HG02840 (cell line): ENCODE data around the gene TTC28.

Source experiments
- ATAC-seq: cut with Tn5 transposase; IDR thresholded peaks from one replicate; pipeline ENCODE4 v1.9.1; 2021; ENCODE audit warnings: mild to moderate bottlenecking, moderate library complexity, moderate number of reproducible peaks; ENCODE audit not compliant: unreplicated experiment, low FRiP score

TTC28 gene

GRCh38 chr22:28047740-28048139, 631.9 kb downstream of the TTC28 start:
- ATAC-seq = no peak

- no peak for ATAC-seq
Measured at GRCh38 chr22:28046100-28046499, 633.5 kb downstream of the TTC28 start.

GRCh38 chr22:28044546-28045173, 635.0 kb downstream of the TTC28 start:
- no peak for ATAC-seq

DNA sequence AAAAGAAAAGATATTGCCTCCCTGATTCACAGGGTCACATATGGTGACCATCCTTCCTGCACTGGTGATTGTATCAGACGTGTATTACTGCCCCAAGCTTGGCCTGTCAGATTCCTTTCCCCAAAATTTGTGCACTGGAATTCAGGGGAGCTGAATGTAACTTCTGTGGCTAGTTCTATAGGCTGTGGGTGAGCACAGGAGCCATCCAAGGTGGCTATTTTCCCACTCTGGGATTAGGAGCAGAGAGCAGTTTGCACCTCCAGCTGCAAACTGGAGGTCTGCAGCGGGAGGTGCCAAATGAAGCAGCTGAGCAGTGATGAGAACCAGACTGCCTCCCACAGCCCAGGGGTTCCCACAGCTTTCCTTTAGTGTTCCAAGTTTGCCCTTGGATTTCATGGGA, 636.4 kb downstream of the TTC28 start:
- no peak for ATAC-seq

- ATAC-seq = no peak
Measured at GRCh38 chr22:28034760-28035401, 644.8 kb downstream of the TTC28 start.

DNA sequence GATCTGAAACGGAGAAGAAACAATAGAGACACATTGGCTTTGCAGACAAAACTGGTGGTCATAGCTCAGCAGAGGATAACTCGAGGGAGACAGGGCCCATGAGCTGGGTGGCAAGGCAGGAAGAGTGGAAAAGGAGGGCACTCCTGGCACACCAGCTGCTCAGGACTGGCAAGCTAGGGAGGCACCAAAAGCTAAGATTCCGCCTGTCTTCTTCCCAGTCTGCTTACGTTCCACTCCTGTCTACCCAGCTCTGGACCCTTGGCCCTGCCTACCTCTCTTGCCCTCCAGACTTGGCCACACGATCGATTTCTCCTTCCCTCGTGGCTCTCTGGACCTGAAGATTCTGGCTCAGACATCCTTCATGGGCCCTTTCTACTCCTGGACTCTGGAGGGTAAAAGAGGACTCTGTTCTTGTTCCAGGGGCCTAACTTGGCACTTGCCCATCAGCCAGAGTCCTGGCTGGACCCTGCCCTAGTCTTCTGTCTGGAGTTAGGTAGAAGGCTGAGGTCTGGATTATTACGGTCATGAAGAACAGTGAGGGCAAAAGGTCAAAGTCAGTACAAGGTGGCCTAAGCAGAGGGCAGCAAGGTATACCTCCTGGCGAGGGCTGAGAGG, 645.4 kb downstream of the TTC28 start:
- no peak for ATAC-seq

DNA sequence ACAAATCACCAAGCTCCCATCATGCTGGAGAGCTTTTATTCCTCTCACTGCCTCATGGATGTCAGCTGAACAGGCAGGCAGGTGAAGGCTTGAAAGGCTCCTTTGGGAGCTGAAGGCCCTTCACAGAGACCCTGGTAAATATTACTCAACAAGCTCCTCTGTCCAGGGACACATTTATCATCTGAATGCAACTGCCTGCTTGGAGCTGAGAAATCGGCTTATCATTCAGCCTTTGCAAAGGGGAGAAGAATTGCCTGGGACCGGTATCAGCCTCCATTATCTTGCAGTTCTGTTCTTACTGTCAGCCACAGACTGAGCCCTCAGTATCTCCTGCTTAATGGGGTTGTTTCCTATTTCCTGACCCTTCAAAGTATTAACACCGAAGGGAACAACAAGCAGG, 646.8 kb downstream of the TTC28 start:
- ATAC-seq = no peak

DNA sequence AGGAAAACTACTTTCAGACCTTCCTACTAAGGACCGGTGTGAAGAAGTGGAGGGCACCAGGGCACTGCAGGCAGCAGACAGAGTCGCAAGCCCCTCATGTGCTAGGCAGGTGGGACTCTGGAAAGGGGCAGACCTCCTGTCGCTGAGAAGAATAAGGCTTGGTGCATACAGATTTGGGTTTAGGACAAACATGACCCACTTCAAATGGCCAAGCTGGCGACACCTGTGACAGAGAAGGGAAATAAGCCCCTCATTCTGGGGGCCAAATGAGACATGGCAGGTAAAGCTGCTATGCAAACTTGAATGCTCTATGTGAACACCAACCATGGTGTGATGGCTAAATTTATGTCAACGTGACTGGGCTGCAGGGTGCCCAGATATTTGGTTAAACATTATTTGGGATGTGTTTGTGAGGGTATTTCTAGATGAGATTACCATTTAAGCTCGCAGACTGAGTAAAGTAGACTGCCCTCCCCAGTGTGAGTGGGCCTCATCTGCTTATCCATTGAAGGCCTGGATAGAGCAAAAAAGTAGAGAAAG, 648.2 kb downstream of the TTC28 start:
- no peak for ATAC-seq

- no peak for ATAC-seq
Measured at GRCh38 chr22:28030473-28030872, 649.2 kb downstream of the TTC28 start.

GRCh38 chr22:28029956-28030355, 649.7 kb downstream of the TTC28 start:
- ATAC-seq = no peak

GRCh38 chr22:28029201-28029948, 650.3 kb downstream of the TTC28 start:
- no peak for ATAC-seq

DNA sequence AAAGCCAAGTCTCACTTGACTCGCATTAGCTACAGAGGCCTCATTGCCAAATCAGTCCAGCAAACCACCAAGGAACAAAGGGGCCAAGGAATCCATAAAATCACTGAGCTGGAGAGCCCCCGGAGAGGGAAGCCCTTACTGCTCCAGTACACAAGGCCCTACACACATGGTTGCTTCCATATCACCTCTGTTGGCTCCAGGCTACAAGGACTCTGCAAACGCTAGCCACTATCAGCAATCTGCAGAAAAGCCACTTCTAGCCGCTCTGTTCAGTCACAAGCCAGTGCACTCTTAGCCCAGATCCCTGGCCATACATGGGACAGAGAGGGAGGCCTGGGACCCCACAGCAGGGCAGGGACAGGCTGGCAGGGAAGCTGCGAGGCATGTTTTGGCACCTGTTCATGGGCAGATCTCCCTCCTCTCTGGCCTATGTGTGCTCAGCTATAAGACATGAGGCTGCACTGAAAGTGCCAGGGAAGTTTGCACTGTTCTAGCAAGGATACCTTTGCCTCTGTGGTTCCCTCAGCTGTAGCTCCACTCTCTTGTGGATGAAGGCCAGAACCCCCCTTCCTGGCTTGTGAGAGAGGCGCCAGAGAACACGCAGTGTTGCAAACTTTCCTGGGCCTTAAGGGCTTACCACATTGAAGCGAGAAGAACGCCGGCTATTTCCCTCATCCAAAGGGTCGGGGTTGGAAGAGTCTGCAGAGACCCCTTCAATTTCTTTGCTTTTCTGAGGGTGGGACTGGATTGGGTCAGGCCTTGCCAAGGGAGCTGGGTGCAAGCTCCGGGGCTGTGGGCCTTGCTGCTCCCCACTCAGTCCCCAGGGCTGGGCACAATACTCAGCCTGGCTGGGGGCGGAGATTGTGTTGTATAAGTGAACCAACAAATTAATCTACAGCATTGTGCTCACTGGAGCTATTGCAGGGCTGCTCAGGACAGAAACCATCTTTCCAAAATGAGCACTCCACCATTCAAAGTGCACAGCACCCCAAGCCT, 651.9 kb downstream of the TTC28 start:
- no peak for ATAC-seq

DNA sequence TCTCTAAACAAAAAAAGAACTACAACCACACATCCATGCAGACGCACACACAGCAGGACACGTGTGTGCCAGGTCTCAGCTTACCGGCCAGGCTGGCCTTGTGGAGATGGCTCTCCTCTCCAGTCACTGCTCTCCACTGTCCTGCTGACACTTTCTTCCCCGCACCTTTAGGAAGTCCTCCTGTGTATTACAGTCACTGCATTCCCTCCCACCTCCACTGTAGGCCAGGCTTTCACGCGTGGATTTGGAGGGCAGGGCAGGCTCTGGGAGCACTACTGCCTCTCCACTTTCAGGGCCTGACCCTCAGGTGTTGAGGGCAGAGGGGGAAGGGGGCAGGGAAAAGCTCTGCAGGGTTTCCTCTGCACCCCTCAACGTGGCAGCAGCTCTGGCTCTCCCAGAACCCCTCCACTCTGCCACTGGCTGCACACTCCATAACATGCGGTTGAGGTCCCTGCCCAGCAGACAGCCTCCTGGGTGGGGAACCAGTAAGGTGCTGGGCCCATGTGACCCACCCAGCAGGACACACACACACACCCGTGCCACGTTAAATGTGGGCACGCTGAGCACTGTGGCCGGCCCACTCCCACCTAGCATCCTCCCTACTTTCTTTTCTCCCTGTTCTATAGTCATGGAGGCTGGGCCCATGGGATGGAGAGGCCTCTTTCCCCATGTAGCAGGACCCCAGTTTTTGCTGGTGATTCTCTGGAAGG, 653.6 kb downstream of the TTC28 start:
- ATAC-seq = no peak

DNA sequence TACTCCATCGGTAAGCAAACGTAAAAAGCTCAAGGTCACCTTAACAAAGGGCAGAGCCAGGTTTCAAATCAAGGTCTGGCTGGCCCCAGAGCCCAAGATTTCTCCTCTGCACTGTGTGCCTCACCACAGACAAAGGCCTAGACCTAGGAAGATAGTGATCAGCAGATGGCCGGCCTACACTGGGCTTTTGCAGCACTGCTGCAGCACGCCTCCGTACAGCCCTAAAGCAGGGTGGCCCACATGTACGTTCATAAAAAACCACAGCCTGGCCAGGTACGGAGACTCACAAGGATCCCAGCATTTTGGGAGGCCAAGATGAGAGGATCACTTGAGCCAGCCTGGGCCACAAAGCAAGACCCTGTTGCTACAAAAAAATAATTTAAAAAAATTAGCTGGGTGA, 654.3 kb downstream of the TTC28 start:
- ATAC-seq = no peak

GRCh38 chr22:28024422-28024888, 655.2 kb downstream of the TTC28 start:
- no peak for ATAC-seq

- ATAC-seq = no peak
Measured at GRCh38 chr22:28023774-28024173, 655.9 kb downstream of the TTC28 start.

DNA sequence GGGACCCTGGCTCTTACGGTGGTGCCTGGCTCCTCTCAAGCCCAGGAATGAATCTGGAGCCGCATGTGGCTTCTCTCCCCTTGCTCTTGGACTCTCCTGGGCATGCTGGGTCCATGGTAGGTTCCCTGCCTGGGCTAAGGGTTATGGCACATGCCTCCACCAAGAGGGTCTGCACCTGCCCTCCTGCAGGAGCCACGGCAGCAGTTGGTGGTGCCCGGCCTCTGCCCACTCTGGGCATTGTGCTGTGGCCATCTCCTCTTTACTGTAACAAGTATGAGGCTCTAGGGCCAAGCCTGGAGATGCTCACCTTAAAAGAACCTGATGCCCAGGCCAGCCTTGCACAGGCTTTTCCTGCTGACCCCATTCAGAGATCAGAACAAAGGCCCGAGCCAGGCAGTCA, 656.6 kb downstream of the TTC28 start:
- no peak for ATAC-seq

DNA sequence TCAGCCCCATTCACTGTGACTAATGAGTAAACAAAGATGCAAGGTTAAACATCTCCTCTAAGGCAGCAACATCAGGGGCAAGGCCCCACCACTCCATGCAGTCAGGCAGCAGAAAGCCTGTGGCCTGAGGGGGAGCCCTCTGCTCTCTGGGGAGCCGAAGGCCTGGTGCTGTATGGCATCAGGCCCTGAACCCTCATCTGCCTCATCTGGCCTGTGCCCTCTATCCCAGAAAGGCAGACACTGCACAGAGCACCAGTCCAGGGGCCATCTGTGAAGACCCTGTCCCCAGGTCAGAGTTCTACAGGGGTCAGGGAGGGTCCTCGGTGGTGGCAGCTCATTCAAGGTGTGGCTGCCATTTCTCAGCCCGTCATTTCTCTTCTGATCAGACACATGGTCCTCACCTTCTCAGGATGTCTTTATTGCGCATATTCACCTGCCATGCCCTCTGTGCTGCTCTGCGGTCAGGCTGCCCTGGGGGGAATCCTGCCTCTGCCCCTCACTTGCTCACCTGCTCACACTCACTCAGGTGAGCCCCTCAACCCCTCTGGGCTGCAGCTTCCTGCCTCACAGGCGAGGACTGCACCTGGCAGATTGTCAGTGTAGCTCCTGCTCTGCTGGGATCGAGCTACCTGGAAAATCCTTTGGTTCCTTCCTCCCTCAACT, 657.5 kb downstream of the TTC28 start:
- ATAC-seq = no peak
